B cell (primary cell): Measurements from ENCODE around the gene NID1.

ENCODE experiments used
- EZH2 ChIP-seq: IDR thresholded peaks from 2 replicates; pipeline ENCODE4 v1.6.1; 2012; ENCODE audit warnings: borderline replicate concordance, low read depth, mild to moderate bottlenecking, moderate library complexity, low read length; ENCODE audit not compliant: insufficient read depth, poor library complexity, severe bottlenecking
- TF ChIP-seq, protein P1 (sequence below): fragments of 200-600 bp; IDR thresholded peaks from one replicate; pipeline ENCODE4 v1.8.0; 2022; ENCODE audit warnings: antibody characterized with exemption, mild to moderate bottlenecking

DNA sequence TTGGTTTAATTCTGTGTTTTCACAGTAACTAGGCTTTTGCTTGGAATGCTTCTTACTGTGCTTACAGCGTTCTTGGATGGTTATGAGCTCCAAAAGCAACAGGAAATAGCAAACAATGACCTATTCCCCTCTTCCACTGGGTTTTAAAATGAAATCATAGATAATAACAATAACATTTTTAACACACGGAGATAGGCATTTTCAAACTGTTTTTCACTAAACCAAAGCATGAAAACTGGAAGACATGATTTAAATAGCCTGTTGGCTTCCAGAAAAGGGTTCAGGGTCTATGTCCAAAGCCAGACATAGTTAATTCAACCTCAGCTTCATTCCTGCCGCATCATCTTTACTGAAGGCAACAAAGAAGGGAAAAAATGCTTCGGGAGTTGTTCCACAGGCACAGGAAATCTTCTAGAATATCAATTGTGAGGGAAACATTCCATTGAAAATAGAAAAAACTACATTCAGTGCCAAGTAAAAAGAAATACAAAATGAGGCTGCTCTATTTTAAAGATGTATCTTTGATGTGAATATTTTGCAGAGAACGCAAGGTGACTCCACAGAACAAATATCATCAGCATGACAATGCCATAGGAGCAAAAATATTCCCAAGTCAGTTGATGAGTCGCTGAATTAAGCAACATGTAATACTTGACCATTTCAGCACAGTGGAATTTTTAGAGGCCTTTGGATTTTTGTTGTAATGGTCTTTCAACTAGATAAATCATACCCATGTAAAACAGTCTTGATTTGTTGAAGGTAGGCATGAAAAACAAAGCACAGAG lies 80.7 kb downstream of the NID1 start:
- TF ChIP-seq, protein P1, sequence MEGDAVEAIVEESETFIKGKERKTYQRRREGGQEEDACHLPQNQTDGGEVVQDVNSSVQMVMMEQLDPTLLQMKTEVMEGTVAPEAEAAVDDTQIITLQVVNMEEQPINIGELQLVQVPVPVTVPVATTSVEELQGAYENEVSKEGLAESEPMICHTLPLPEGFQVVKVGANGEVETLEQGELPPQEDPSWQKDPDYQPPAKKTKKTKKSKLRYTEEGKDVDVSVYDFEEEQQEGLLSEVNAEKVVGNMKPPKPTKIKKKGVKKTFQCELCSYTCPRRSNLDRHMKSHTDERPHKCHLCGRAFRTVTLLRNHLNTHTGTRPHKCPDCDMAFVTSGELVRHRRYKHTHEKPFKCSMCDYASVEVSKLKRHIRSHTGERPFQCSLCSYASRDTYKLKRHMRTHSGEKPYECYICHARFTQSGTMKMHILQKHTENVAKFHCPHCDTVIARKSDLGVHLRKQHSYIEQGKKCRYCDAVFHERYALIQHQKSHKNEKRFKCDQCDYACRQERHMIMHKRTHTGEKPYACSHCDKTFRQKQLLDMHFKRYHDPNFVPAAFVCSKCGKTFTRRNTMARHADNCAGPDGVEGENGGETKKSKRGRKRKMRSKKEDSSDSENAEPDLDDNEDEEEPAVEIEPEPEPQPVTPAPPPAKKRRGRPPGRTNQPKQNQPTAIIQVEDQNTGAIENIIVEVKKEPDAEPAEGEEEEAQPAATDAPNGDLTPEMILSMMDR = no peak
- TF ChIP-seq EZH2 = no peak
